Measurements from ENCODE around the gene DOCK8.
A peak's percentile ranks its signal among the peaks of the same experiment; 100 is the strongest.

DOCK8 gene

GRCh38 chr9:506281-506680 is 291.6 kb downstream of the DOCK8 start:
- peaks cover 0 to 2% of the 10 kb centered on the region in 2 donors for H3K36me3 Mint-ChIP-seq
- DNase-seq, result no peak
- no peak for ATAC-seq (replicated peaks)
- peaks cover 8 to 11% of the 10 kb centered on the region in 2 donors for H3K4me1 Mint-ChIP-seq
- no peak overlapping the region for H3K4me3 Mint-ChIP-seq
- no peak overlapping the region for H3K27ac Mint-ChIP-seq
- peaks cover 33 to 43% of the 10 kb centered on the region in 2 donors for H3K27me3 Mint-ChIP-seq
- H3K9me3 Mint-ChIP-seq, result no peaks in the 10 kb centered on the region

- H3K27me3 Mint-ChIP-seq, result peaks cover 19 to 42% of the 10 kb centered on the region in 2 donors
- no peak for DNase-seq
- peaks cover 0 to 1% of the 10 kb centered on the region in 2 donors for H3K9me3 Mint-ChIP-seq
- H3K4me3 Mint-ChIP-seq, result no peak overlapping the region
- H3K4me1 Mint-ChIP-seq, result no peaks in the 10 kb centered on the region
- H3K36me3 Mint-ChIP-seq, result peaks cover 0 to 2% of the 10 kb centered on the region in 2 donors
- no peak for ATAC-seq (replicated peaks)
- no peak overlapping the region for H3K27ac Mint-ChIP-seq
These were observed 297.2 kb downstream of the DOCK8 start for GRCh38 chr9:511861-512260.

- Mint-ChIP-seq H3K27ac (peak overlapping the region; percentile 31), H3K4me3 (no peak overlapping the region)
These were observed 298.0 kb downstream of the DOCK8 start for GRCh38 chr9:512555-513272.

More at GRCh38 chr9:512555-513272, 298.0 kb downstream of the DOCK8 start:
- Mint-ChIP-seq H3K27me3 (peaks cover 19 to 42% of the 10 kb centered on the region in 2 donors), H3K9me3 (peaks cover 0 to 1% of the 10 kb centered on the region in 2 donors), H3K36me3 (peaks cover 0 to 2% of the 10 kb centered on the region in 2 donors), H3K4me1 (no peaks in the 10 kb centered on the region)
- ATAC-seq (replicated peaks) (no peak), DNase-seq (no peak)

Data from stimulated activated naive B cell treated with anti-CD40 and anti-IgM and Interleukin-4, amounts not matched to agents 10 μg/mL and 1 μg/mL and 100 μg/mL, for 72 hours (primary cell).